Stimulated activated CD4-positive, alpha-beta T cell treated with anti-CD3 and anti-CD28 coated beads, Interleukin-4, amount 100 ng/mL, for 24 hours (primary cell): ENCODE results near the gene IP6K2.

Source experiments
- DNase-seq: peaks from one replicate; pipeline ENCODE4 v3.0.0-alpha.2; 2020

Gene IP6K2

GRCh38 chr3:48662753-48663488, 54.1 kb downstream of the IP6K2 start, which contains the start of gene CELSR3:
Gene CELSR3, minus strand, starts transcription at chr3:48662886. Its CDS starts 252 bp downstream, at chr3:48662634.
- peak; percentile 59 for DNase-seq

GRCh38 chr3:48662145-48662752, 54.8 kb downstream of the IP6K2 start:
- no peak for DNase-seq

- DNase-seq: peak; percentile 78
Observed at GRCh38 chr3:48661501-48662144, 55.4 kb downstream of the IP6K2 start.

GRCh38 chr3:48660800-48661400, 56.1 kb downstream of the IP6K2 start:
- DNase-seq: no peak

GRCh38 chr3:48656841-48657281, 60.2 kb downstream of the IP6K2 start:
- peak; percentile 15 for DNase-seq

- DNase-seq: peak; percentile 85
Observed at GRCh38 chr3:48656061-48656840, 60.8 kb downstream of the IP6K2 start.

GRCh38 chr3:48655606-48656005, 61.4 kb downstream of the IP6K2 start:
- peak; percentile 59 for DNase-seq

- DNase-seq: no peak
Observed at GRCh38 chr3:48655063-48655462, 62.0 kb downstream of the IP6K2 start.

GRCh38 chr3:48652923-48653715, 63.9 kb downstream of the IP6K2 start:
- no peak for DNase-seq

GRCh38 chr3:48651771-48652170, 65.2 kb downstream of the IP6K2 start:
- DNase-seq: no peak

GRCh38 chr3:48650723-48651122, 66.3 kb downstream of the IP6K2 start:
- DNase-seq: no peak

- no peak for DNase-seq
Observed at GRCh38 chr3:48648188-48648850, 68.7 kb downstream of the IP6K2 start.

- DNase-seq: no peak
Observed at GRCh38 chr3:48647714-48648113, 69.3 kb downstream of the IP6K2 start.

GRCh38 chr3:48644898-48645760, 71.9 kb downstream of the IP6K2 start:
- no peak for DNase-seq

GRCh38 chr3:48642605-48643004, 74.4 kb downstream of the IP6K2 start:
- no peak for DNase-seq

GRCh38 chr3:48641396-48641795, 75.6 kb downstream of the IP6K2 start:
- DNase-seq: no peak

GRCh38 chr3:48639944-48640606, 76.9 kb downstream of the IP6K2 start:
- DNase-seq: no peak
